CD4-positive, alpha-beta T cell (primary cell): Measurements from ENCODE around the gene ADO. TPM values are rescaled to one million over a fixed set of nuclear protein-coding genes. Genes with fewer than 3 reads are reported as not detected.

Experiments used
- ATAC-seq: fragments of 200-7000 bp; cut with Tn5 transposase; one replicate; pipeline ENCODE4 v1.10.0; 2022; ENCODE audit warnings: mild to moderate bottlenecking; ENCODE audit not compliant: poor library complexity
- CTCF ChIA-PET: fragments of 350-600 bp; sonication (Branson Sonifier 250); formaldehyde crosslinking; loops from one replicate; lab custom pipeline; 2021; ENCODE audit warnings: antibody characterized with exemption, inconsistent platforms; lab: Charles Lee
- POLR2A ChIA-PET: fragments of 350-600 bp; sonication (Branson Sonifier 250); formaldehyde crosslinking; loops from one replicate; lab custom pipeline; 2021; ENCODE audit warnings: antibody characterized with exemption, inconsistent platforms; lab: Charles Lee
- DNase-seq, 14 experiments: peaks; one replicate each; pipeline ENCODE4 v3.0.0-alpha.2; 2013 to 2020; ENCODE audit warnings: mixed read lengths in 2 of 14
- H3K27ac ChIP-seq, 2 donors: one replicate each; pipeline versions ENCODE4 v1.5.1 to v1.7.0; 2013; ENCODE audit warnings: low read length in 2 of 2, low read depth in 1 of 2, mild to moderate bottlenecking in 1 of 2
- H3K27me3 ChIP-seq, 2 experiments: 1 replicate in 1 of 2; 2 replicates in 1 of 2; pipeline versions ENCODE4 v1.6.1 to v1.7.0; 2013; ENCODE audit warnings: low read length in 2 of 2, control low read depth in 1 of 2, mild to moderate bottlenecking in 1 of 2, moderate library complexity in 1 of 2; ENCODE audit not compliant: insufficient read depth in 2 of 2, control insufficient read depth in 1 of 2
- H3K36me3 ChIP-seq: one replicate; pipeline ENCODE4 v1.6.1; 2013; ENCODE audit warnings: low read length, control low read depth; ENCODE audit not compliant: insufficient read depth
- H3K4me1 ChIP-seq: one replicate; pipeline ENCODE4 v1.6.1; 2013; ENCODE audit warnings: low read length, control low read depth; ENCODE audit not compliant: insufficient read depth
- H3K4me3 ChIP-seq: one replicate; pipeline ENCODE4 v1.5.1; 2013; ENCODE audit warnings: mild to moderate bottlenecking, low read length, moderate library complexity
- H3K9me3 ChIP-seq, 2 experiments: 1 replicate in 1 of 2; 2 replicates in 1 of 2; pipeline versions ENCODE4 v1.6.1 to v1.7.0; 2013; ENCODE audit warnings: low read length in 2 of 2, mild to moderate bottlenecking in 2 of 2, control low read depth in 1 of 2, moderate library complexity in 1 of 2; ENCODE audit not compliant: control insufficient read depth in 1 of 2, insufficient read depth in 1 of 2
- H3K27ac Mint-ChIP-seq: one replicate; pipeline ENCODE4 v1.8.0; 2020; ENCODE audit warnings: mixed read lengths
- H3K27me3 Mint-ChIP-seq: one replicate; pipeline ENCODE4 v1.8.0; 2021; ENCODE audit warnings: mixed read lengths
- H3K36me3 Mint-ChIP-seq: one replicate; pipeline ENCODE4 v1.8.0; 2021; ENCODE audit warnings: low read depth, mixed read lengths
- H3K4me1 Mint-ChIP-seq: one replicate; pipeline ENCODE4 v1.8.0; 2021; ENCODE audit warnings: low read depth, mixed read lengths
- H3K4me3 Mint-ChIP-seq: one replicate; pipeline ENCODE4 v1.8.0; 2020; ENCODE audit warnings: mild to moderate bottlenecking, mixed read lengths
- H3K9me3 Mint-ChIP-seq: one replicate; pipeline ENCODE4 v1.8.0; 2020; ENCODE audit warnings: mixed read lengths
- intact Hi-C, 2 experiments: fragments of 100-400 bp; cut with DNase I in 1 of 2; cut with micrococcal nuclease in 1 of 2; formaldehyde crosslinking; loops; one replicate each; pipeline versions ENCODE4 v1.15.1 to v1.9.0; 2023 to 2025; cut with DNase I, micrococcal nuclease
- total RNA-seq, 174 experiments: library from RNA in 2 of 174; stranded (reverse) in 2 of 174; gene quantifications; one replicate each; pipeline ENCODE4 v1.2.3 and lab custom pipeline; 2021 to 2026
- TF ChIP-seq, protein P1 (sequence below): fragments of 200-600 bp; IDR thresholded peaks from one replicate; pipeline ENCODE4 v1.8.0; 2022; ENCODE audit warnings: antibody characterized with exemption, mild to moderate bottlenecking

The ADO gene
- total RNA-seq, 2 experiments from 2014 or later, result 14.3 to 15.9 TPM

DNA sequence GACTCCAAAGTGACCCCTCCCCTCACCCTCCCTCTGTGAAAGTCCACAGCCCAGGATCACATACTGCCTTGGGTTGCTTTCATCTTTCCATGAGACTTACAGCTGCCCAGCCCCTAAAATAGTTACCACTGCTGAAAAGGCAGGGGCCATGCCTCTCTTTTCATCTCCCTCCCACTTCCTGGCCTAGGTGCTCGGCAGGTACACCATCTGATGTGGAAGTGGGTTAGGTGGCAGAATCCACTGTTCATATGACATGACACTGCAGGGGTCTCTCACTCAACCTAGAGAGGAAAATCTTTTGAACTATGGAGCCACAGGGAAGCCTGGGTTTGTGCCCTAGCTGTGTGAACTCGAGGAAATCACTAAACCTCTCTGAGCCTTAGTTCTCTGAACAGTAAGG, 38.8 kb upstream of the ADO start:
- Mint-ChIP-seq H3K9me3 (no peaks in the 10 kb centered on the region), H3K4me1 (peaks cover 9% of the 10 kb centered on the region), H3K4me3 (no peak overlapping the region), H3K27ac (no peak overlapping the region), H3K36me3 (no peaks in the 10 kb centered on the region), H3K27me3 (no peaks in the 10 kb centered on the region)
- Histone ChIP-seq H3K36me3 (no peaks in the 10 kb centered on the region), H3K27ac (no peak overlapping the region), H3K9me3 (no peaks in the 10 kb centered on the region), H3K27me3 (no peaks in the 10 kb centered on the region), H3K4me1 (peaks cover 5% of the 10 kb centered on the region), H3K4me3 (no peak overlapping the region)
- DNase-seq (no peak), ATAC-seq (no peak)
- CTCF ChIA-PET, result no interaction called here
- intact Hi-C loops, result no loop called here
- POLR2A ChIA-PET, result no interaction called here
- TF ChIP-seq, protein P1, sequence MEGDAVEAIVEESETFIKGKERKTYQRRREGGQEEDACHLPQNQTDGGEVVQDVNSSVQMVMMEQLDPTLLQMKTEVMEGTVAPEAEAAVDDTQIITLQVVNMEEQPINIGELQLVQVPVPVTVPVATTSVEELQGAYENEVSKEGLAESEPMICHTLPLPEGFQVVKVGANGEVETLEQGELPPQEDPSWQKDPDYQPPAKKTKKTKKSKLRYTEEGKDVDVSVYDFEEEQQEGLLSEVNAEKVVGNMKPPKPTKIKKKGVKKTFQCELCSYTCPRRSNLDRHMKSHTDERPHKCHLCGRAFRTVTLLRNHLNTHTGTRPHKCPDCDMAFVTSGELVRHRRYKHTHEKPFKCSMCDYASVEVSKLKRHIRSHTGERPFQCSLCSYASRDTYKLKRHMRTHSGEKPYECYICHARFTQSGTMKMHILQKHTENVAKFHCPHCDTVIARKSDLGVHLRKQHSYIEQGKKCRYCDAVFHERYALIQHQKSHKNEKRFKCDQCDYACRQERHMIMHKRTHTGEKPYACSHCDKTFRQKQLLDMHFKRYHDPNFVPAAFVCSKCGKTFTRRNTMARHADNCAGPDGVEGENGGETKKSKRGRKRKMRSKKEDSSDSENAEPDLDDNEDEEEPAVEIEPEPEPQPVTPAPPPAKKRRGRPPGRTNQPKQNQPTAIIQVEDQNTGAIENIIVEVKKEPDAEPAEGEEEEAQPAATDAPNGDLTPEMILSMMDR, result no peak

DNA sequence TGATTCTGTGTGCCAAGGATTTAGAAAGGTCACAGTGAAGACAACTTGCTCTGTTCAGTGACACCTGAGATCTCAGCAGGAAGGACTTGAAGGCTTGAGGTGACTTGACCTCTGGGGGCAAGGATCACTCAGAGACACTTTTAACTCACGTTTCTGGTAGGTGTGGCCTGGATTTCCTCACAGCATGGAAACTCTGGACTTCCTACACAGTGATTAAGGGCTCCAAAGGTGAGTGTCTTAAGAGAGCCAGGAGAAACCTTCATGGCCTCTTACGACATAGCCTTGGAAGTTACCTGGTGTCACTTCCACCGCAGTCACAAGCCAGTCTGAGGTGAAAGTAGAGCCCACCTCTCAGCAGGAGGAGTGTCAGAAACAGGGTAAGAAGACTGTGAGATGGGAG, 38.1 kb upstream of the ADO start:
- no peaks in the 10 kb centered on the region for H3K9me3 ChIP-seq
- H3K36me3 Mint-ChIP-seq, result no peaks in the 10 kb centered on the region
- H3K36me3 ChIP-seq, result no peaks in the 10 kb centered on the region
- TF ChIP-seq, protein P1, result no peak
- H3K4me3 ChIP-seq, result no peak overlapping the region
- ChIA-PET CTCF (no interaction called here), POLR2A (no interaction called here)
- no peak overlapping the region for H3K27ac Mint-ChIP-seq
- H3K27me3 Mint-ChIP-seq, result no peaks in the 10 kb centered on the region
- H3K4me3 Mint-ChIP-seq, result no peak overlapping the region
- H3K4me1 ChIP-seq, result peaks cover 5% of the 10 kb centered on the region
- no peaks in the 10 kb centered on the region for H3K27me3 ChIP-seq
- no peak for ATAC-seq
- no peak overlapping the region for H3K27ac ChIP-seq
- DNase-seq, result no peak
- intact Hi-C loops, result no loop called here
- peaks cover 9% of the 10 kb centered on the region for H3K4me1 Mint-ChIP-seq
- H3K9me3 Mint-ChIP-seq, result no peaks in the 10 kb centered on the region

DNA sequence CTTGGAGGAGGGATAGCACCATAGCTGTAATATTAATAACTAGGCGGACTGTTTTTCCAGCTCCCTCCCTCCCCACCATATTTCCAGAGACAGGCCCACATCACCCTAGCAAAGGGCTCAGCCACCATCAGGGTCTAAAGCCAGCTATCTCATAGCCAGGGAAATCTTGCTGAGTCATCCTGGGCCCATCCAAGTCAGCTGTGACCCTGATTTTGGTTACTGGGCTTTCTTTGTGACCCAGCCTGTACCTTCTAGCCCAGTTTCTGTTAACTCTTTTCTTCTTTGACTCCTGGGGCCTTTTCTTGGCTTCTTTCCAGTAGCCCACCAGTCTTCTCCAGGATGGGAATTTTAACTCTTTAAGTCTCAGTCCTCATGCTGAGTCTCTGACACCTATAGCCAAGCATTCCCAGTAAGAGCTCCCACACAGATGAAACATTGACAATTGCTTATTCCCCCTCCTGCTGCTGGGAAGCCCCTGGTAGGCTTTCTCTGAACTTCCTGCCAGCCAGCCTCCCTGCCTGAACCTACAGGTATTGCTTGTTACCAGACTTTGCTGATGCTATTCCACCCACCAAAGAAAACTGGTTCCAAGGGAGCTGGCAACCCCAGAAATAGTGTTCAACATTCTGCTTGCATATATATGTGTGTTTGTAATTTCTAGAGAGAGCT, 34.8 kb upstream of the ADO start:
- peaks cover 0 to 1% of the 10 kb centered on the region in 2 experiments for H3K9me3 ChIP-seq
- no peaks in the 10 kb centered on the region for H3K27me3 ChIP-seq
- DNase-seq (no peak), ATAC-seq (no peak)
- H3K4me1 ChIP-seq, result peaks cover 5% of the 10 kb centered on the region
- Mint-ChIP-seq H3K27me3 (no peaks in the 10 kb centered on the region), H3K4me3 (no peak overlapping the region), H3K27ac (no peak overlapping the region), H3K4me1 (peaks cover 9% of the 10 kb centered on the region), H3K9me3 (no peaks in the 10 kb centered on the region), H3K36me3 (no peaks in the 10 kb centered on the region)
- no peaks in the 10 kb centered on the region for H3K36me3 ChIP-seq
- intact Hi-C loops, result no loop called here
- H3K27ac ChIP-seq, result no peak overlapping the region
- TF ChIP-seq, protein P1, result no peak
- POLR2A ChIA-PET, result no interaction called here
- H3K4me3 ChIP-seq, result no peak overlapping the region
- CTCF ChIA-PET, result no interaction called here
